H4 (cell line): ENCODE data around the gene FNDC3B. TPM values are rescaled to one million over a fixed set of nuclear protein-coding genes. Genes with fewer than 3 reads are reported as not detected.
"Not testable (repeated sequence)": the region's sequence is repeated elsewhere in the genome, so short reads cannot be mapped to it uniquely, and the experiment has no call there.

ENCODE experiments used
- DNase-seq: peaks from one replicate; pipeline ENCODE4 v3.0.0-alpha.2; 2015; ENCODE audit warnings: low spot score
- total RNA-seq: library from RNA; depleted of rRNA; stranded (reverse); fragments of >200 nt; shearing (Covaris generic); gene quantifications from 2 replicates; pipeline ENCODE4 v1.2.3, GENCODE V29; 2014

Gene FNDC3B
- total RNA-seq, 1 experiment from 2014 or later: 65.8 TPM

DNA sequence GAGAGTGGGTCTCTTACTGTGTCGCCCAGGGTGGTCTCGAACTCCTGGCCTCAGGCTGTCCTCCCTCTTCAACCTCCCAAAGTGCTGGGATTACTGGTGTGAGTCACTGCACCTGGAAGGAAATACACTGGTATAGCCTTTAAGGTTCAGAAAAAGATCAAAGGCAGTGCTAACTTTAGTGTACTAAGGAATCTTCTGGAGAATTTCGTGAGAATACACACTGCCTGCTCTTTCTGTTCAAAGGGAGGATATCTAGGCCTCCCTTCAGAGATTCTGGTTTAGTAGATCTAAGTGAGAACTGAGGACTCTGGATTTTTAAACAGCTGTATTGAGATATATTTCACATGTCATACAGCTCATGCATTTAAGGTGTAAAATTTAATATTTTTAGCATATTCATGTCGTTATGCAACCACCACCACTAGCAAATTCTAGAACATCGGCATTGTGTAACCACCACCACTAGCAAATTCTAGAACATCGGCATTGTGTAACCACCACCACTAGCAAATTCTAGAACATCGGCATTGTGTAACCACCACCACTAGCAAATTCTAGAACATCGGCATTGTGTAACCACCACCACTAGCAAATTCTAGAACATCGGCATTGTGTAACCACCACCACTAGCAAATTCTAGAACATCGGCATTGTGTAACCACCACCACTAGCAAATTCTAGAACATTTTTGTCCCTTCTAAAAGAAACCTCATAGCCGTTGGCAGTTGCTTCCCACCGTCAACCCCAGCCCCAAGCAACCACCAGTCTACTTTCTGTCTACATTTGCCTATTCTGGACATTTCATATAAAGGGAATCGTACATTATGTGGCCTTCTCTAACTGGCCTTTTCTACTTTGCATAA is 54.4 kb downstream of the FNDC3B start:
- not testable (repeated sequence) for DNase-seq

DNA sequence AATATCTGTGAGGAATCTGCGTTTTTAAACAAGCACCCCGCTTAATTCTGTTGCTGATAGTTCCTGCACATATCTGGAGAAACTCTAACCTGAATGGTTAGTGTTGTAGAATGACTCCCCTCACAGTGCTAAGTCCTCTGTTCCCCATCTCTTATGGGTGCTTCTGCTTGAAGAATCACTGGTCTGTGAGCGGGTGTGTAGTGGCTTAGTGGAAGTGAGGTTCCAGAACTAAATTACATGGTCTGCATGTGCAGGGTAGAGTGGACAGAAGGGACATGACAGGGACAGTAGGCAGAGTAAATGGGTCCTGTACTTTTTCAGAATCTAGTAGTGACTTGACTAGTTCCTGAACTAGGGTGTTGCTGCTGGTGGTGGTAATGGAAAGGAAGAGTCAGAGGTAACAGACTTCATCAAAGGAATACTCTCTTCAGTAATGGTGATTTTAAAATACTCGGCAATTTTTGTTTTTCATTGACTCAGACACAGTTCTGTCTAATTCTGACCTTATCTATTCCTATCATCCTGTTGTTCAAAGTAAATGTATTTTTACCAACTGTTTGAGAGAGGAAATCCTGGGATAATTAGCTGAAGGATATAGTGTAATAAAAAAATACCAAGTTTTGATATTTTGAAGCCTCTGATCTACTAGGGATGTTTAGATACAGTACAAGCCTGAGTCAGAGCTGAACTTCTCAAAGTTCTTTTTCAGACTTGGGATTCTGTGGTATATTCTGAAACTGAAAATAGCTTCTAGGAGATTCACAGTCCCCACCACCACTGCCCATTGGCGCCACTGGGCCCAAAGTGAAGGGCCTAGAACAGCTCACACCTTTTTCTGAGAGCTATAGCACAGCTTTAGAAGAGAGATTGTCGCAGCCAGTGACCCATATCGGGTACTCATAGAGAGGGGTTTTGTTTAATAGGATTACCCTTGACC is 55.5 kb downstream of the FNDC3B start:
- DNase-seq: peak; percentile 34

DNA sequence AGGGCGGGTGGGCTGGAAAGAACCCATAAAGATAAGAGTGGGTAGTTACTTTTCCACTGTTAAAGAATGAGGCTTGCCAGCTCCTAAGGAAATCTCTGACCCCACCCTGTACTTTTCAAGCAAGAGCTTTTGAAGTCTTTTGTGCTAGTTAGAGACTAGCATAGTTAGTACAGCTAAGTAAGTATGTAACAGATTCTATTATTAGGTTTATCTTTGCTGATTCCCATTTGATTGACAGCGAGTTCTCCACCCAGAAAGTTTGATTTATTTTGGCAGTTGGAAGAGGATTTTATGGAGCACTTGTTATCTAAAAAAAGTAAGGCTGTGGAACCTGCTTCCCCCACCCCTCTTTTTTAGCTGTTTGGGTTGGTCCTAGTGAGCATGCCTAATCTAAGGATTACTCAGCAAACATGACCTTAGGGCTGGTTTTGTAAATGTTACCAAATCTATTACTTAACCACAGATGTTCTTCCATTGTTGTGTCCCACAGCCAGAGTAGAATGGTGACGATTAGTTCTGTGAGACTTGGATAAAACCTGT is 57.6 kb downstream of the FNDC3B start:
- DNase-seq: peak; percentile 77

DNA sequence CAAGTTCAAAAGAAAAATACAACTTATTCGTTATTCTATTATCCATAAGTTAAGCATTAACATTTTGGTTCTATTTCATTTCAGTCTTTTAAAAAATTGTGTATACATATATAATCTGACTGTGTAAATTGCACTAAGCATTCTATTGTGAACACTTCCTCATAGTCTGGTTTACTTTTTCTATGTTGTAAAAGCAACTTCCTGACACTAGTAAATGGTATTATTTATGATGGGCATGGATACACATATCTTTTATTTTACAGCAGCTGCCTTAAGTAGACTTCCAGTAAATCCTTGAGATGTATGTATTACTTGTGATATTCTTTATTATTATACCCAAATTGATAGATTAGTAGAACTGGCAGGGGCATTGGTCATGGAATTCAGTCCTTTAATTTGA is 58.2 kb downstream of the FNDC3B start:
- no peak for DNase-seq

DNA sequence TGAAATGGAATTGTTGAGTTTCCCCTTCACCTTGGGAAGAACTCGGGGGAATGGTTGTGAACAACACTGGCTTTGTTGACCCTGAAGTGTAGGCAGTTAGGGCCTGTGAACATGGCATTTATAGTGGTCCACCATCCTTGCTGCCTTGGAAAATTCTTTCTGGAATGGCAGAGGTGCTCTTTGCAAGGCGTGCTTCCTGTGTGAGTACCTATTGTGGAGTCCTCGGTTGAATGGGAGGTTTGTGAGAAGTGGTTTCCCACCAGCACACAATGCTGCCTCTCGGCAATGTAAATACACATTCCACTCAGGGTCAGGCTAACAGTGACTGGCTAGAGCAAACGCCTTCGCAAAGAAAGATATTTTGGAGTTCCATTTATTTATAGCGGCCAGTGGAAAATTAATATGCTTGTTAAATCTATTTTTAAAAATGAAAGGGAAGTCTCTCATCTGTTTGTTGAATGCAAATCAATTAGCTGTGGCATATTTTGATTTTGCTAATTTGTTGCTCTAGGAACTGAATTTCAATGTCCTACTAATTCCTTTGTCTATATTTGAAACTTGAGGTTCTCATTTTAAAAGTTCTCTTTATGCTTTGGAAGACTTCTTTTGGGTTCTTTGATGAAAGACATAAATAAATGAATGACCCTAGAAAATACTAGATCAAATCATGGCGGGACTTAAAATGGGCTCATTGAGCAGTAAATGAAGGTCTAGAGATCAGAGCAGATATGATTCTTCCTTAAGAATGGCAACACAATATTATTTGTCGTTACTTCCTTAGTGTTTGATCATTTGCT is 59.5 kb downstream of the FNDC3B start:
- DNase-seq: no peak

DNA sequence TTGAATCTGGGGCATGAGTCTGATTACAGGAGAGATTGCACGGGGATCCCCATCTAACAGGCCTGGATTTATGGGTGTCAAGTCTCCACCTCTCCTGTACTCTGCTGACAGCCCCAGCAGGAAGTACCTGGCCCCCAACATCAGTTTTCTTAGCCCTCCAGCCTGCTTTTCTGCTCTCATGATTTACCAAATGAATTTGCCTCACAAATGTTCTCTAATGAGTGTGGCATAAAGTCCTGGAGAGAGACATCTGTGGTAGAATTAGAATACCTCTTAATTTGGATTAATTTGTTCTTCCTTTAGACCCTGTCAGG is 60.1 kb downstream of the FNDC3B start:
- DNase-seq: no peak

DNA sequence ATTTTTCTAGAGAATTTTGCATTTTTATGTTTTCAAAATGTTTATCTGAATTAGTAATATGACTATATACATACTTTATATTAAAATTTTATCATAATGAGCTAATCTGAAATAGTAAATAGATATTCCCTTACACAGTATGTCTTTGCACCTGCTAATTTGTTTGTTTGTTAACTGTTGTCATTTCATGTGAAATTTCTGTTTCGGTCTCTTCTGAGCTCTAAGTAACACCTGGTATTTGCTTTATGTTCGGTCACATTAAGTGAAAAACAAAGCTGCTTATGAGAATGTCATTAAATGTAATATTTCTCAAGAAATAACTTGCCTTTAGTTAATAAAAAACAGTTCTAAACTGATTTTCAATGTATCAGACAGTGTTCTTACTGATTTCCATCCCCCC is 61.1 kb downstream of the FNDC3B start:
- no peak for DNase-seq

DNA sequence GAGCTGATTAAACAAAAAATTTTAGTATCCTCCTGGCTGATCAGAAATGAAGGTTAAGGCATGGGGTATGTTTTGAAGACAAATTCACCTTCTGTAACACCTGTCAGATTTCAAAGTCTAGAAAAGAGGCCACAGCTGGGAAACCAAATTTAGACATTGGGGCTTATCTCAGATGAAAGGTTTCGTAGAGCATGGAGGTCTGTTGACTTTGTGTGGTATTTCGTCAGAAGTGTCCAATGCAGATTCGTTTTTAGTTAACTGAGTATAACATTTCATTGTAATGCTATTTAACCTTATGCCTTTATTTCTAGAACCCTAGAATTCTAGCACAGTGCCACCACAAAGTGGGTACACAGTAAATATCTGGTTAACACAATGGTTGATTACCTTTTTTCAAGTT is 61.7 kb downstream of the FNDC3B start:
- no peak for DNase-seq

DNA sequence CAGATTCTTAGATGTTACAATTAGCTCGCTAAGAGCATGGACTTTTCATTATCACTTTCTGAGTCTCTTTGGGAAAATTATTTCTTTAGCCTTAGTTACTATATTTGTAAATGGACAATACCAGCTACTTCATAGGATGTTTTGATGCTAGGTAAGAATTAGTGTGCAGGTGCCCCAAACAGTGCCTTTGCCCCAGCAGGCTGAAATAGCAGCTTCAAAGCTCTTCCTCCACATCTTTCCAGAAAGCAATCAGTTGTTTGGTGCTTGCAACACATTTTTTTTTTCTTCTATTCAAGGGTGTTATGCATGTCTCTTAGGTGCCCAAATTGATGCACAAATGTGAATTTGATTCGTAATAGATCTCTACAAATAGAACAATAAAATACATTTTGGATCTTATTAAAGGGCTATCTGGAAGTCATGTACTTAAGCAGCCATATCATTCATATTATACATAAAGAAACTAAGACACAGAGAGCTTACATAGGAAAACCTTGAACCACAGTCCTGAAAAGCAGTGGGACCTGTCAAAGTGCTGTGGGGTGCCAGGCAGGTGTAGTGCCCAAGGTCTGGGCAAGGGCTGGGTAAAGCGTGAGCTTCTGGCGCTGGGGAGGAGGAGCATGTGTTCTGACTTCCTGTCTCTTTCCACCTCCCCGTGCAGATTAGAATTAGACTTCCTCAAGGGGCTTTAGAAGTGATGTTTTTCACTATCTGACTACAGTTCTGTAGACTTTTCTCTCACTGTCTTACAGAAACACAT is 62.9 kb downstream of the FNDC3B start:
- DNase-seq: no peak

DNA sequence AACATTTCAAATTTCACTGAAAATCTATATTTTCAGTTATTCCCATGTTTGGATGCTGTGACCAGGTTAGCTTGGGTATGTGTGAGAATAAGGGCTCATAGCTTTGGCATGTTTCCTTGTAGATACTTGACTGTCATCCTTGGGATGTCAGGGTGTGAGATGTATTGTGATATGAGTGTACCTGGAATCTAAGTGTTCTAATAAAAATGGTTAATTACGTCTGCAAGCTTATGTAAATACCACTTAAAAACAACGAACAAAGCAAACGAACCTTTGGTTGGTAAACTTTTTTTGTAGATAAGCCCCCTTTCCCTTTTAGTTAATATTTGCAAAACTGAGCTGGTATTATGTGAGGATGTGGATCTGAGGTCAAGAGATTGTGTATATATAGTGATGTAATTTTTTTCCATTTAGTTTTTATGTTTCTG is 63.5 kb downstream of the FNDC3B start:
- DNase-seq: no peak

DNA sequence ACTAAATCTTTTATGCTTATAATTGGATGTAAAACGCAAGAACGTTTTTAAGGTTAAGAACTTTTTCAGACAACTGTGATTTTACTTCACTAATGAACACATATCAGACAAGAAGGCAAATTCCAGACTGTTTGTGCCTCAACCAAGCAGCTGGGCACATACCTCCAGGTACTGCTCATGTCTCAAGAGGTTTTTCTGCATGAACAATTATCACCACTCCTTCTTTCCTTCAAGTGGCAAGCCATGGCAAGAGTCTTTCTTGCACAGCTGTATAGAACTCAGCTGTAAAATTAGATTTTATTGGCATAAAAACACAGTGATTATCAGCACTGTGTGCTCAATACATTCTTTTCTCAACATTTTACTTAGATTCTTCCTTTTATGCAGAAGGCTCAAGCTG is 64.3 kb downstream of the FNDC3B start:
- no peak for DNase-seq

DNA sequence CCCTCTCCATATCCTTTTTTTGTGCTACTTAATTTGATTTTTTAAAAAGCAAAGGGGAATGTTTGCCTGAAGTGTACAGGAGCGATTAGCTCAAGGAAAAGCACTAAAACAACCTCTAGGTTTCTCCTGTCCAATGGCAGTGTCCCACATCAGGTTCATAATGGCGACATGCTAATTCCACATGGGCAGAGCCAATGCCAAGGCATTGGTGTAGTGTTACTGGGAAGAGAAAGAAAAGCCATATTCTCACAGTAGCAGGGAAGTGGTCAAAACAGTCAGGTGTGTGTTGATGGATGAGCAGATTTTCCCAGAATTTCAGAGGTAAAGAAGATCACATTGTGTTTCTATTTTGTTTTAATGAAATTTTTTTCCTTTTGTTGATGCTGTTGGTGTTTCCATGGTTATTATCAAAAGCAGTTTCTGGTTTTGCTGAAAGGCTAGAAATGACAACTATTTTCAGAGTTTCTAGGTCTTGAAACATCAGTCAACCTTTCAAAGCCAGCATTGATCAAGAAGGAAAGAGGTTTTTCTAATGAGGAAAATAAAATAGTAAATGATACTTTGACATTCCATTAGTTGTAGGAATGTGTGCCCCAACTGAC is 65.2 kb downstream of the FNDC3B start:
- peak; percentile 55 for DNase-seq

DNA sequence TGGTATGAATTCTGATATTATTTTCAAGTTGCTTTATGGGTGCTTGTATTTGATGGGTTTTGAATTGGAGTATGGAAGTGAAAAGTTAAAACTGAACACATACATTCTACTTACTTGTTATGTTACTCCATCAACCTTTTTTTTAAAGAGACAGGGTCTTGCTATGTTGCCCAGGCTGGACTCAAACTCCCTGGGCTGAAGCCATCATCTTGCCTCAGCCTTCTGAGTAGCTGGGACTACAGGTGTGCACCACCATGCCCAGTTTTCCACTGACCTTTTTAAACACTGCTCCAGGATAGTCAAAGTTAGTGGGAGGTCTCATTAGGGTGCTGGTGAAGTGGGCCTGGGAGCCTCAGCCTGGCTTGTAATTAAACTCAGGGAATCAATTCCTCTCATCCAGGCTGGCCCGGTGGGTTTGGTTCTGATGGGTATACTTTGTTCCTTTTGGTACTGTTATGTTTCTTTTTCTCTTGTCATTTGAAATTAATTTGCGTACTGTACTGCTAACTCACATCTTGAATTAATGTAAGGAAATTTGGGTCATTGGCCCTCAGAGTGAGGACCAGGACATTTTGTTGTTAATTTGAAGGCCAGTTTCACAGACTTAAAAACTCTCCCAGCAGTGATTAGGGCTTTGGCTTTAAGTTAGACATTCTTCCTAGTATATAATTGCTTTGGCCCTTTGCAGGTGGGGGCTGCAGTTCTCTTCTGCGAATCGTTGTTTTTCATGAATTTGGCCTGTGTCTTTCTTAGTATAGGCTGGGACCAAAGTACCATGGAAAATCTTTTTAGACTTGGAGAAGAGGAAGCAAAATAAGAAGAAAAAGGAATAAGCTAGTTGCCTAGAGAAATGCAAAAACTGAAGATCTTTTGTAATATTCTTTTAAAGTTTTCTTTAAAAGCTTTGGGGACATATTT is 66.9 kb downstream of the FNDC3B start:
- no peak for DNase-seq

DNA sequence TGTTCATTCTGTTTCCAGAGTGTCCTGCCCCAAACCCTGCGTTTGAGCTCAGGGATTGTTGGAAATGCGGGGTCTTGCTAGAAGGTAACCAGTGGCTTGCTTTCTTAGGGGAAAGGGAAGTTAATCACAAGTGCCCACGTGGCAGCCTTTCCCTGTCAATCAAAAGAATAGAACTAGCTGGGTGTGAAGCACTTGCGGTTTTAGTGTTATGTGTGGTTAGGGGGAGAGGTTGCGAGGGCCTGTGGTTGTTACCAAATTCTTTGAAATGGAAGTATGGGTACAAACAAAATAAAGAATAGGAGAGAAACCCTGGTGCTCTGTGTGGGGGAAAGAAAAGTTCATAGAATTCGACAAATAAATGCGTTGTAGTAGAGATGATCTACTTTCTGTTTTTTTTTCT is 67.6 kb downstream of the FNDC3B start:
- no peak for DNase-seq

DNA sequence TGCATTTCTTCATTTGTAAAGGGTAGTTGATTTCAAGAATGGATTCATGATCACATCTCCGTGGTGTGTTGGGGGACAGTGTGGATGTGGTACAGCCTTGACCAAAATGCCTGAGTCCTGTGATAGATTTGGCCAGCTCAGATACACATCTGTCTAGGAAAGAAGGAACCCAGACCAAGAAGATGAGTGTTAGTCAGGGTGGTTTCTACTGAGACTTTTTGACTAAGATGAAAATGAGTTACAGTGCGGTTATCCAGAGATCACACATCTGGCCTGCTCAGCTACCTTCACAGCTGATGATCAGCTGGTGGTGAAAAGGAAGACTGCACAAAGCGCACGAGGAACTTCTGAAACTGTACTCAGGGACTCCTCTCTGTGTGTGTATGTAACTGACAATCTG is 68.0 kb downstream of the FNDC3B start:
- no peak for DNase-seq

DNA sequence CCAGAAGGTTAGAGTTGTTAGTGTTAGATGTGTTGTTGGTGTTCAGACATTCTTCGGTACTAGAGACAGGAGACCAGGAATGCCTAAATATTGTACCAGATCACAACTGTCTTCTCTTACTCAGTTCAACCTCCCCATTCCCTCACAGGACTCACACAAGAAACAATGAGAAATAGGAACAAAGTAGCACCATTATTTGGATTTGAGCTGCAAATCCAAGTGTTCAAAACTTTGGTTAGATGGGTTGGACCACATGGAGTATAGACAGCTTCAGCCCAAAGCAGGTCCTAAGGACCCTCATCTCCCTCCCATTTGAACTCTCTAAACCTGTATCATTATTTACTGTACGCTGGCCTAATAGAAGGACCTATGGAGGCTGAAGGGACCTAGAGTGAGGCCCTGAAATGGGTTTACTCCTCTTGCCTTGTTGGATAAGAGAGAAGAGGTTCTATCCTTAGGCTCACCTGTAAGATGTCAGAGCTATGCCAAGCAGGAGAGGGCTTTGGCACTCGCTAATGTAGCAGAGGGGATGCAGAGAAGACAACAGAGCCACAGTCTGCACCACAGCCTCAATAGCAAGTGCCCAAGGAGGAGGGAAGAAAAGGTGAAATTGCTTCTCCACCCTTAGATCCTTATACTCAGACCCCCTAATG is 70.9 kb downstream of the FNDC3B start:
- no peak for DNase-seq

DNA sequence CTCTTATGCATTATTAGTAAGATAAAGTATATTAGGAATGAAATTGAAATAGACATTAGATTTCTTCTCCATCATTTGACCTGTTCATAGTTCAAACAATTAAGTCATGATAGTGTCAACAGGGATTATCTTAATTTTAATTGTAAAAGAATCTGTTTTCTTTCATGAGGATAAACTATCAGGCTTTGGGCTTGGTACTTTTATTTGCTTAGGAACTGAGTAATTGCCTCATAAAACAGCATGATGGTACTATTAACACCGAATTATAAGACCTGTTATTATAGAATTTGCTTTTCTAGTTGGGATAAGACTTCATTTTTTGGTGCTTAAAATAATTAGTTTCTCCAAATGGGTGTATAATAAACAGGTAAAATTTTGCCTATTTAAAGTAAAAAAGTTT is 71.8 kb downstream of the FNDC3B start:
- no peak for DNase-seq

DNA sequence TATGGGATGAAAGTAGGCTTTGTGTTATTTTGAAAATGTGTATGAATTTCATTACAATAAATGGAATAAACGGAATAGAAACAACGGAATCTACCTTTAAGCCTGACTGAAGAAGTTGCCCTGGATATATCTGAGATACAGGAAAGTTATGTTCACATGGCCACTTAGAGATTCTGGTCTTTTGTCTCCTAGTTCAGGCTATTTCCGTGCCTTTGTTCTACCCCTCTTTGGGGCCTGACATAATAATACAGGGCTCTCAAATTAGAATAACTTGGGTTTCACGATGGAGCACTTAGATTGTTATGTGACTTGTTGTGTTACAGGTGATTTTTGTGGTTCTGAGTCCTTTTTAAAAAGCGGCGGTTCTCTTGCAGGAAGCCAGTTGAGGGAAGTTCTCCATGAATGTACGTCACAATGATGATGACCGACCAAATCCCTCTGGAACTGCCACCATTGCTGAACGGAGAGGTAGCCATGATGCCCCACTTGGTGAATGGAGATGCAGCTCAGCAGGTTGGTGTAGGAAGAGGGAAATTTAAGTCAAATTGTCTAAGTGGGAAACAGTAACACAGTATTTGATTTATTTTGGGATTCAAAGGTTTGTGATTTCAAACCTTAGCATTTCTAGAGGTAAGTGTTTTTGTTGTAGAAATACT is 72.8 kb downstream of the FNDC3B start:
- no peak for DNase-seq

DNA sequence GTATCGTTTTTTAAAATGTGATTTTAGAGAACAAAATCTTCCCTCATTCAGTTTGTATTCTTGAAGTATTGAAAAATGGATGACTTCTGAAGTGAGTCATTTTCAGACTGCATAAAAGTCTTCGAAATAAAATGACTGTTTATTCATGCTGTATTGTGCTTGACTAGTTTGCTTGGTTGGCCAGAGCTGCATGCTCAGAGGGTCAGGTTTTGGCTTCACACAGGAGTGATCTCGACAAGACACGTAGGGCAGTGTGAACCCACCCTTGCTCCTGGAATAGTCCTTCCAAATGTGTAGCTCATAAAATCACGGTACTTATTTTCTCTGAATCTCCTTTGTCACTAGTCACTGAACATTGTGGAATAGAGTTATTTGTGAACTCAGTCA is 73.3 kb downstream of the FNDC3B start:
- DNase-seq: no peak
